Transverse colon (tissue), 4 donors: ENCODE results near the gene STXBP2. TPM values are rescaled to one million over a fixed set of nuclear protein-coding genes. Genes with fewer than 3 reads are reported as not detected.

Experiments used
- DNase-seq: peaks from one replicate; pipeline ENCODE4 v3.0.0-alpha.2; 2019
- H3K27ac ChIP-seq, 4 donors: fragments of 200-600 bp; sonication (generic); 2 replicates each; pipeline ENCODE4 v1.5.1; 2016 to 2018; ENCODE audit warnings: inconsistent platforms in 4 of 4
- H3K27me3 ChIP-seq: fragments of 200-600 bp; sonication (generic); 2 replicates; pipeline ENCODE4 v1.5.1; 2017; ENCODE audit warnings: inconsistent platforms
- H3K36me3 ChIP-seq, 4 donors: fragments of 200-600 bp; sonication (generic); 2 replicates each; pipeline ENCODE4 v1.5.1; 2017 to 2019; ENCODE audit warnings: inconsistent platforms in 4 of 4
- H3K4me1 ChIP-seq, 4 donors: fragments of 200-600 bp; sonication (generic); 2 replicates each; pipeline ENCODE4 v1.5.1; 2017 to 2020; ENCODE audit warnings: inconsistent platforms in 4 of 4
- H3K4me3 ChIP-seq, 4 donors: fragments of 200-600 bp; sonication (generic); 1 replicate in 1 of 4; 2 replicates in 3 of 4; pipeline versions ENCODE4 v1.5.1 to v1.6.1; 2017 to 2019; ENCODE audit warnings: inconsistent platforms in 4 of 4
- H3K9me3 ChIP-seq, 2 donors: fragments of 200-600 bp; sonication (generic); 2 replicates each; pipeline ENCODE4 v1.5.1; 2017 to 2019; ENCODE audit warnings: inconsistent platforms in 2 of 2
- CTCF ChIP-seq, 5 experiments: fragments of 200-600 bp in 3 of 5; fragments of 450-650 bp in 2 of 5; sonication (generic) in 3 of 5; IDR thresholded peaks; 1 replicate in 2 of 5; 2 replicates in 3 of 5; pipeline ENCODE4 v1.5.1; 2016 to 2017; ENCODE audit warnings: antibody characterized with exemption in 5 of 5, inconsistent platforms in 3 of 5, mild to moderate bottlenecking in 2 of 5, moderate library complexity in 1 of 5
- EP300 ChIP-seq: sonication (generic); formaldehyde crosslinking; IDR thresholded peaks from one replicate; pipeline ENCODE4 v1.6.1; 2017; ENCODE audit warnings: antibody characterized with exemption, low read depth
- POLR2A ChIP-seq: fragments of 450-650 bp; IDR thresholded peaks from one replicate; pipeline ENCODE4 v1.6.1; 2016; ENCODE audit warnings: antibody characterized with exemption, mild to moderate bottlenecking, moderate library complexity
- POLR2AphosphoS5 ChIP-seq, 3 donors: sonication (generic); formaldehyde crosslinking; IDR thresholded peaks; one replicate each; pipeline ENCODE4 v1.6.1; 2016; ENCODE audit warnings: antibody characterized with exemption in 3 of 3
- WGBS, 2 donors: methylation state at CpG; one replicate each; pipeline ENCODE4 v1.1.5; 2018; ENCODE audit warnings: low coverage in 1 of 2; 5-methylcytosine and 5-hydroxymethylcytosine counted together
- in situ Hi-C, 4 donors: fragments of 200-750 bp; cut with MboI; loops; one replicate each; pipeline versions ENCODE4 v1.15.0 to v1.15.1; 2017; ENCODE audit warnings: low sequenced_read_pairs in 3 of 4, low pct_ligation_motif_present in 1 of 4, low pct_unique_long_range_greater_than_20kb in 1 of 4
- intact Hi-C: fragments of 100-400 bp; cut with DNase I; formaldehyde crosslinking; loops from one replicate; pipeline ENCODE4 v1.15.1; 2023; ENCODE audit warnings: low total_unique reads
- total RNA-seq, 4 donors: library from RNA; depleted of rRNA; stranded (reverse); fragments of >200 nt; gene quantifications; one replicate each; pipeline ENCODE4 v1.1.0, GENCODE V29; 2016

Gene STXBP2
- total RNA-seq, 4 donors from 2014 or later = 132 to 303 (median 205) TPM

GRCh38 chr19:7596211-7596937 is 40.5 kb upstream of the STXBP2 start:
- TF ChIP-seq POLR2AphosphoS5 (IDR thresholded peaks at IDR 0.05) (no peak), POLR2A (no peak), EP300 (no peak), CTCF (IDR thresholded peaks at IDR 0.05) (no peak)
- peak overlapping the region; percentile 2 to 72 (median 58) for H3K4me3 ChIP-seq
- H3K9me3 ChIP-seq = no peaks in the 10 kb centered on the region
- peaks cover 45% of the 10 kb centered on the region for H3K27me3 ChIP-seq
- peaks cover 0 to 9% (median 6%) of the 10 kb centered on the region in 4 donors for H3K4me1 ChIP-seq
- in situ Hi-C loops (no loop called here), intact Hi-C loops (no loop called here)
- peak; percentile 36 for DNase-seq
- no peaks in the 10 kb centered on the region for H3K36me3 ChIP-seq
- WGBS, 2 donors = 4% methylated on average over 60 of the region's 70 CpGs; no CpG with 5 or more reads in 1 of the 2 donors
- peak overlapping the region; percentile 34 to 81 (median 72) for H3K27ac ChIP-seq

DNA sequence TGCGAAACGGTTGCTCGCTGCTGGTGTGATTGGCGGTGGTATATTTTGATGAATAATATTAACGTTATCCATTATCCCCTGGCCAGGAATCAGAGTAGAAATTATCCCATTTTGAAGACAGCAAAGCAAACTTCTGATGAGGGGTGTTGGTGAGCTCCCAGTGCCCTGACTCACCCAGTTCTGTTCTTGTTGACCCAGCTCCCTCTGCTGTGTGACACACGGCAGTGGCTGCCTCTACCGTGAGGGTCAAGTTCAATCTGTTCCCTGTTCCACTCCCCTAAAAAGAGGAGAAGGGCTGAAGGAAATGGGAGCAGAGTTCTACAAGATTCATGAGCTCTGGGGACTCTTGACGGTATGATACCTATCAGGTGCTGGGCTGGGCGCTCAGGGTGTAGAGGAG is 39.2 kb upstream of the STXBP2 start:
- intact Hi-C loops = no loop called here
- H3K4me3 ChIP-seq = no peak overlapping the region
- 80 to 83% methylated on average over 5 to 9 of the region's 9 CpGs for WGBS, 2 donors
- H3K4me1 ChIP-seq = peaks cover 0 to 9% (median 6%) of the 10 kb centered on the region in 4 donors
- in situ Hi-C loops = no loop called here
- no peak for TF ChIP-seq POLR2AphosphoS5 (IDR thresholded peaks at IDR 0.05)
- no peak for TF ChIP-seq EP300
- TF ChIP-seq CTCF (IDR thresholded peaks at IDR 0.05) = no peak
- TF ChIP-seq POLR2A = no peak
- H3K27me3 ChIP-seq = peaks cover 50% of the 10 kb centered on the region
- no peaks in the 10 kb centered on the region for H3K36me3 ChIP-seq
- DNase-seq = no peak
- H3K9me3 ChIP-seq = no peaks in the 10 kb centered on the region
- no peak overlapping the region for H3K27ac ChIP-seq

DNA sequence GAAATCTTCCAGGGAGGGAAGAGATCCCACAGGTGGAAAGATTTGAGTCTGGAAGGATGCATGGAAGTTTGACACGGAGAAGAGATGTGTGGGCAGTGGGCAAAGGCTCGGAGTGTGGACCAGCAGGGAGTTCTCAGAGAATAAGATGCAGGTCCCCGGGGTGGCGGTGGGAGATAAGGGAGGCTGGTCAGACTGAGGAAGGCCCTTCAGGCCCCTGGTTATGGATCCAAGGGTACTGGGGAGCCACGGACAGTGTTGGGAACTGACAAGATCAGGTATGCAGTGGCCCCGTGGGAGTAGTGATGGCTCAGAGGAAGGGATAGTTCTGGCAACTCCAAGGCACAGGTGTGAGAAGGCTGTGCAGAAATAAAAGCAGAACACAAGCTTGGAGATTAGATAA is 38.7 kb upstream of the STXBP2 start:
- intact Hi-C loops = no loop called here
- H3K27me3 ChIP-seq = peaks cover 50% of the 10 kb centered on the region
- in situ Hi-C loops = no loop called here

DNA sequence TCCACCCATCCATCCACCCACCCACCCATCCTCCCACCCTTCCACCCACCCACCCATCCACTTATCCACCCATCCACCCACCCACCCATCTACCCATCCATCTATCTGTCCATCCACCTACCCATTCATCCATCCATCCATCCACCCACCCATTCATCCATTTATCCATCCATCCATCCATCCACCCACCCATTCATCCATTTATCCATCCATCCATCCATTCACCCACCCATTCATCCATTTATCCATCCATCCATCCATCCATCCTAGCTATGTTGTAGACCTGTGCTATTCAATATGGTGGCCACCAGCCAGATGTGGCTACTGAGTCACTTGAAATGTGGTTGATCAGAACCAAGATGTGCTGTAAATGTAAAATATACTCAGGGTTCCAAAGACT is 36.2 kb upstream of the STXBP2 start:
- DNase-seq = no peak
- H3K4me3 ChIP-seq = no peak overlapping the region
- in situ Hi-C loops = no loop called here
- peaks cover 0 to 9% (median 6%) of the 10 kb centered on the region in 4 donors for H3K4me1 ChIP-seq
- peaks cover 31% of the 10 kb centered on the region for H3K27me3 ChIP-seq
- no peak overlapping the region for H3K27ac ChIP-seq
- H3K36me3 ChIP-seq = no peaks in the 10 kb centered on the region
- intact Hi-C loops = no loop called here
- no peaks in the 10 kb centered on the region for H3K9me3 ChIP-seq
- TF ChIP-seq EP300 (no peak), CTCF (IDR thresholded peaks at IDR 0.05) (no peak), POLR2A (no peak), POLR2AphosphoS5 (IDR thresholded peaks at IDR 0.05) (no peak)

More for the DNA sequence above, 38.7 kb upstream of the STXBP2 start:
- 69 to 100% methylated on average over 1 to 6 of the region's 6 CpGs for WGBS, 2 donors
- Histone ChIP-seq H3K4me1 (peaks cover 0 to 9% (median 6%) of the 10 kb centered on the region in 4 donors), H3K36me3 (no peaks in the 10 kb centered on the region), H3K9me3 (no peaks in the 10 kb centered on the region), H3K27ac (no peak overlapping the region), H3K4me3 (no peak overlapping the region)
- no peak for DNase-seq
- TF ChIP-seq EP300 (no peak), POLR2A (no peak), POLR2AphosphoS5 (IDR thresholded peaks at IDR 0.05) (no peak)
